Osteocyte (in vitro differentiated cells): Measurements from ENCODE around the gene PRM3. TPM values are rescaled to one million over a fixed set of nuclear protein-coding genes. Genes with fewer than 3 reads are reported as not detected.

ENCODE experiments used
- DNase-seq: peaks from one replicate; pipeline ENCODE4 v3.0.0; 2021; ENCODE audit warnings: mixed read lengths; ENCODE audit not compliant: unreplicated experiment; ENCODE audit errors: extremely low spot score
- H3K27ac Mint-ChIP-seq: one replicate; pipeline ENCODE4 v1.8.0; 2021; ENCODE audit warnings: mild to moderate bottlenecking, mixed read lengths; ENCODE audit not compliant: unreplicated experiment
- H3K27me3 Mint-ChIP-seq: one replicate; pipeline ENCODE4 v1.8.0; 2021; ENCODE audit warnings: mixed read lengths; ENCODE audit not compliant: unreplicated experiment
- H3K36me3 Mint-ChIP-seq: one replicate; pipeline ENCODE4 v1.8.0; 2021; ENCODE audit warnings: mixed read lengths; ENCODE audit not compliant: unreplicated experiment
- H3K4me1 Mint-ChIP-seq: one replicate; pipeline ENCODE4 v1.8.0; 2021; ENCODE audit warnings: mixed read lengths; ENCODE audit not compliant: unreplicated experiment
- H3K4me3 Mint-ChIP-seq: one replicate; pipeline ENCODE4 v1.8.0; 2021; ENCODE audit warnings: mild to moderate bottlenecking, moderate library complexity, mixed read lengths; ENCODE audit not compliant: unreplicated experiment
- H3K9me3 Mint-ChIP-seq: one replicate; pipeline ENCODE4 v1.8.0; 2021; ENCODE audit warnings: mixed read lengths; ENCODE audit not compliant: unreplicated experiment
- CTCF ChIP-seq: fragments of 200-600 bp; sonication (generic); IDR thresholded peaks from 2 replicates; pipeline ENCODE4 v1.5.0; 2021; ENCODE audit warnings: antibody characterized with exemption, mild to moderate bottlenecking, moderate library complexity
- total RNA-seq: library from RNA; stranded (reverse); gene quantifications from 2 replicates; pipeline ENCODE4 v1.2.1, GENCODE V29; 2021

PRM3 gene
- total RNA-seq, 1 donor from 2014 or later = not detected

GRCh38 chr16:11241480-11242204 lies 31.8 kb downstream of the PRM3 start:
- Mint-ChIP-seq H3K9me3 (no peaks in the 10 kb centered on the region), H3K36me3 (peaks cover 4% of the 10 kb centered on the region), H3K27ac (no peak overlapping the region), H3K27me3 (peaks cover 6% of the 10 kb centered on the region), H3K4me3 (no peak overlapping the region), H3K4me1 (peaks cover 8% of the 10 kb centered on the region)
- no peak for TF ChIP-seq CTCF
- DNase-seq = no peak

- no peak overlapping the region for H3K27ac Mint-ChIP-seq
- H3K4me3 Mint-ChIP-seq = no peak overlapping the region
- H3K36me3 Mint-ChIP-seq = peaks cover 4% of the 10 kb centered on the region
- DNase-seq = no peak
- H3K27me3 Mint-ChIP-seq = peaks cover 6% of the 10 kb centered on the region
- TF ChIP-seq CTCF = no peak
- H3K9me3 Mint-ChIP-seq = no peaks in the 10 kb centered on the region
- peaks cover 8% of the 10 kb centered on the region for H3K4me1 Mint-ChIP-seq
Observed at GRCh38 chr16:11240636-11241473, 32.6 kb downstream of the PRM3 start.

- H3K4me3 Mint-ChIP-seq = no peak overlapping the region
- no peak overlapping the region for H3K27ac Mint-ChIP-seq
- TF ChIP-seq CTCF = no peak
- H3K36me3 Mint-ChIP-seq = peaks cover under 1% of the 10 kb centered on the region
- DNase-seq = no peak
- H3K9me3 Mint-ChIP-seq = no peaks in the 10 kb centered on the region
- peaks cover under 1% of the 10 kb centered on the region for H3K27me3 Mint-ChIP-seq
- H3K4me1 Mint-ChIP-seq = peaks cover 3% of the 10 kb centered on the region
Observed at GRCh38 chr16:11239644-11240632, 33.5 kb downstream of the PRM3 start.

GRCh38 chr16:11238272-11239202 lies 34.9 kb downstream of the PRM3 start:
- no peaks in the 10 kb centered on the region for H3K27me3 Mint-ChIP-seq
- H3K4me1 Mint-ChIP-seq = peaks cover 3% of the 10 kb centered on the region
- H3K27ac Mint-ChIP-seq = no peak overlapping the region
- H3K9me3 Mint-ChIP-seq = no peaks in the 10 kb centered on the region
- DNase-seq = no peak
- TF ChIP-seq CTCF = no peak
- H3K36me3 Mint-ChIP-seq = no peaks in the 10 kb centered on the region
- no peak overlapping the region for H3K4me3 Mint-ChIP-seq
